OCI-LY7 (cell line): ENCODE results near the gene TMEM39B.

Source experiments
- CTCF ChIP-seq: fragments of 200-600 bp; sonication (generic); conservative IDR thresholded peaks from 2 replicates; pipeline ENCODE4 v1.5.1; 2014; ENCODE audit warnings: mild to moderate bottlenecking, antibody characterized with exemption, low read length, moderate library complexity, mixed read lengths
- EZH2phosphoT487 ChIP-seq: fragments of 200-600 bp; sonication (generic); IDR thresholded peaks from 2 replicates; pipeline ENCODE4 v1.6.1; 2018; ENCODE audit warnings: low read depth, borderline replicate concordance, mild to moderate bottlenecking, mixed run types, antibody characterized with exemption, low read length, moderate library complexity, mixed read lengths

GRCh38 chr1:32114420-32114819 is 41.7 kb downstream of the TMEM39B start:
- TF ChIP-seq CTCF (no peak), EZH2phosphoT487 (no peak)
